Left colon (tissue), 2 donors: Measurements from ENCODE around the gene CHPF. TPM values are rescaled to one million over a fixed set of nuclear protein-coding genes. Genes with fewer than 3 reads are reported as not detected.

Experiments
- ATAC-seq: fragments of 200-7000 bp; cut with Tn5 transposase; one replicate; pipeline ENCODE4 v1.9.1; 2020; ENCODE audit warnings: mild to moderate bottlenecking, moderate library complexity
- DNase-seq, 2 donors: peaks; one replicate each; pipeline ENCODE4 v3.0.0-alpha.2; 2020
- intact Hi-C, 2 donors: fragments of 100-400 bp; cut with DNase I in 1 of 2; cut with micrococcal nuclease in 1 of 2; formaldehyde crosslinking; loops; one replicate each; pipeline versions ENCODE4 v1.11.2 to v1.14.0; 2022; cut with DNase I, micrococcal nuclease
- long read RNA-seq: library from polyadenylated mRNA; unstranded; transcript quantifications from one replicate; pipeline ENCODE4 v2.0.0, GENCODE V29; 2021
- total RNA-seq, 2 donors: library from RNA; stranded (reverse); fragmentation: NEBNext Ultra II Directional; extraction: Animal tissue kit (Norgen Biotek cat#: 25700); gene quantifications; one replicate each; pipeline ENCODE4 v1.2.1, GENCODE V29; 2021
- donor health status: DM: no; HTN: no; CAD: no.
- donor health status: DM: yes; HTN: yes; CAD: no.

CHPF gene
- 10 to 100 TPM; 27.8 to 37.2 TPM for total RNA-seq
- long read RNA-seq, transcript CHPF-201 (4 exons, 3,013 nt), result major isoform, 6 of 43 reads
- long read RNA-seq, partial matches to known transcripts, result 34 of 43 reads
- long read RNA-seq, other reads (novel, unspliced or antisense), result 0 of 43 reads

GRCh38 chr2:219543596-219544358 is at the start of gene CHPF, which contains the start of gene TMEM198:
CHPF (minus strand) TSS chr2:219543809; CDS start chr2:219543538, 271 bp downstream.
TMEM198 (plus strand) TSS chr2:219544028; CDS start chr2:219544728, 700 bp downstream.
- intact Hi-C loops, result loop anchor here in 1 of 2 donors (10.0 kb wide), 1 partner anchor 101 kb away; no protein-coding TSS in a partner anchor
- DNase-seq, result peak; percentile 98
- ATAC-seq, result peak; percentile 85

- DNase-seq (no peak), ATAC-seq (no peak)
- intact Hi-C loops, result no loop called here
Measured at GRCh38 chr2:219593154-219593553, 49.5 kb upstream of the CHPF start.

- ATAC-seq (no peak), DNase-seq (no peak)
- intact Hi-C loops, result no loop called here
Measured at GRCh38 chr2:219592736-219593135, 49.1 kb upstream of the CHPF start.

- ATAC-seq (no peak), DNase-seq (no peak)
- intact Hi-C loops, result no loop called here
Measured at GRCh38 chr2:219591091-219591490, 47.5 kb upstream of the CHPF start.

- no peak for ATAC-seq
- no peak for DNase-seq
- intact Hi-C loops, result no loop called here
Measured at GRCh38 chr2:219581346-219581745, 37.7 kb upstream of the CHPF start.

GRCh38 chr2:219578811-219579613 is 35.4 kb upstream of the CHPF start:
- DNase-seq, result no peak
- intact Hi-C loops, result no loop called here
- no peak for ATAC-seq

GRCh38 chr2:219576505-219577388 is 33.1 kb upstream of the CHPF start:
- no peak for DNase-seq
- ATAC-seq, result peak; percentile 22
- intact Hi-C loops, result no loop called here

GRCh38 chr2:219575566-219576504 is 32.2 kb upstream of the CHPF start:
- no peak for DNase-seq
- intact Hi-C loops, result no loop called here
- ATAC-seq, result no peak

GRCh38 chr2:219574484-219575311 is 31.1 kb upstream of the CHPF start:
- intact Hi-C loops, result no loop called here
- DNase-seq, result no peak
- ATAC-seq, result no peak

GRCh38 chr2:219573166-219573565 is 29.6 kb upstream of the CHPF start:
- ATAC-seq (no peak), DNase-seq (no peak)
- intact Hi-C loops, result no loop called here

- ATAC-seq (no peak), DNase-seq (no peak)
- intact Hi-C loops, result no loop called here
Measured at GRCh38 chr2:219572237-219573001, 28.8 kb upstream of the CHPF start, which contains the start of gene INHA. INHA (plus strand) TSS chr2:219572310; CDS start chr2:219572375, 65 bp downstream.

- DNase-seq (peak in 1 of 2 donors; percentile 40), ATAC-seq (peak; percentile 65)
- intact Hi-C loops, result no loop called here
Measured at GRCh38 chr2:219571311-219572236, 28.0 kb upstream of the CHPF start, which contains the start of gene OBSL1. OBSL1 (minus strand) TSS chr2:219571539; CDS start chr2:219571232, 307 bp downstream.

- intact Hi-C loops, result no loop called here
- DNase-seq (no peak), ATAC-seq (no peak)
Measured at GRCh38 chr2:219570924-219571310, 27.3 kb upstream of the CHPF start.

- ATAC-seq, result peak; percentile 50
- DNase-seq, result no peak
- intact Hi-C loops, result no loop called here
Measured at GRCh38 chr2:219570194-219570923, 26.8 kb upstream of the CHPF start.
